Subcutaneous adipose tissue (tissue), 4 donors: ENCODE results near the gene EYS. TPM values are rescaled to one million over a fixed set of nuclear protein-coding genes. Genes with fewer than 3 reads are reported as not detected.

Source experiments
- CTCF ChIP-seq: fragments of 450-650 bp; IDR thresholded peaks from one replicate; pipeline ENCODE4 v1.5.1; 2016; ENCODE audit warnings: low read depth, mild to moderate bottlenecking, control low read depth, antibody characterized with exemption, moderate library complexity
- total RNA-seq, 4 donors: library from RNA; depleted of rRNA; stranded (reverse); fragments of >200 nt; gene quantifications; one replicate each; pipeline ENCODE4 v1.1.0, GENCODE V29; 2016

The EYS gene
- total RNA-seq, 4 donors from 2014 or later = 0.17 to 3.8 (median 0.82) TPM

DNA sequence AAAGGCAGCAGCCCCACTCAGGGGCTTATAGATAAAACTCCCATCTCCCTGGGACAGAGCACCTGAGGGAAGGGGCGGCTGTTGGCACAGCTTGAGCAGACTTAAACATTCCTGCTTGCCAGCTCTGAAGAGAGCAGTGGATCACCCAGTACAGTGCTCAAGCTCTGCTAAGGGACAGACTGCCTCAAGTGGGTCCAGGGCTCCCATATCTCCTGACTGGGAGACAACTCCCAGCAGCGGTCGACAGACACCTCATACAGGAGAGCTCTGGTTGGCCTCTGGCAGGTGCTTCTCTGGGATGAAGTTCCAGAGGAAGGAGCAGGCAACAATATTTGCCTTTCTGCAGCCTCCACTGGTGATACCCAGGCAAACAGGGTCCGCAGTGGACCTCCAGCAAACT, 810.1 kb downstream of the EYS start:
- no peak for TF ChIP-seq CTCF

DNA sequence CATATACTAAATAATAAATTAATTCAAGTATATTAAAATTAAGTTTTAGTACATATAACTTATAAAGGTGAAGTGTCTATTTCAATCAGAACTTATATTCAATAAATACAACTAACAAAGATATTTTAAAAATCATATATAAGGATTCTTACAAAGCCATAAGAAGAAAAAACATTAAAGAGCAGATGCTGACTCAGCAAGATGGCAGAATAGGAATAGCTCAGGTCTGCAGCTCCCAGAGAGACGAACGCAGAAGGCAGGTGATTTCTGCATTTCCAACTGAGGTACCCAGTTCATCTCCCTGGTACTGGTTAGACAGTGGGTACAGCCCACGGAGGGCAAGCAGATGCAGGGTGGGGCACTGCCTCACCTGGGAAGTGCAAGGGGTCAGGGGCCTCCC, 811.1 kb downstream of the EYS start:
- TF ChIP-seq CTCF = no peak

GRCh38 chr6:64890609-64891008, 816.4 kb downstream of the EYS start:
- no peak for TF ChIP-seq CTCF

DNA sequence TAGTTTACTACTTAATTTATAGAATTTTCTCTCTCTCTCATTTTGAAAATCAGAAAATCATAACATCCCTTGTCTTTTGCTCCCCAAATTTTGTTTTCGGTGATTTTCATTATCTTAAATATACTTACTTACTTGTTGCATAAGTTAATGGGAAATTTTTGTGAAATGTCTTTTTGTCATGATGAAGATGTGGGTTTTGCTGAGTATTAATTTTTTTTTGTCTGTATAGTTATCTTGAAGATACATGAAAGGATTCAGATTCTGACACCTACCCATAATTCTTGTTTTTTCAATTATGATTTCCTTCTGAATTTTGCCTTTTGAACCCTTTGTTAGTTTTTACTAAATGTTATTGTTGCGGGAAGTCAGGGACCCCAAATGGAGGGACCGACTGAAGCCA, 817.9 kb downstream of the EYS start:
- no peak for TF ChIP-seq CTCF

DNA sequence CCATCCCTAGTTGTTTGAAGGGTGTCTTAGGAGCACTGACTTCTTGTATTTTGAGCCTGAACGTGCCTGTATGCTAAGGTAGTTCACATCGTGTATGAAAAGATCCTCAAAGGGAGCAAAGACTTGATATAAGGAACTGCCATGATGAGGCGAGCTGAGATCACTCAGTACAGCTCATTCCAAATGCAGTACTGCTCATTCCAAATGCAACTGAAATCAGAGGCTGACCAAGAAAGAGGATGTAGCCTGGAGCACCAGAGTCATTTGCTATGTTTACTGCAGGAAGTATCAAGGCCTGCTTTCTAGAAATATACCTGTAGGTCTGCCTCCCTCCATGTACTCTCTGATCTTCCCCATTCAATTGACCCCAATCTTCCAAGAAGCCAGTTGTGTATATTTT, 832.2 kb downstream of the EYS start:
- no peak for TF ChIP-seq CTCF

- no peak for TF ChIP-seq CTCF
Observed at GRCh38 chr6:64872633-64873032, 834.4 kb downstream of the EYS start.

DNA sequence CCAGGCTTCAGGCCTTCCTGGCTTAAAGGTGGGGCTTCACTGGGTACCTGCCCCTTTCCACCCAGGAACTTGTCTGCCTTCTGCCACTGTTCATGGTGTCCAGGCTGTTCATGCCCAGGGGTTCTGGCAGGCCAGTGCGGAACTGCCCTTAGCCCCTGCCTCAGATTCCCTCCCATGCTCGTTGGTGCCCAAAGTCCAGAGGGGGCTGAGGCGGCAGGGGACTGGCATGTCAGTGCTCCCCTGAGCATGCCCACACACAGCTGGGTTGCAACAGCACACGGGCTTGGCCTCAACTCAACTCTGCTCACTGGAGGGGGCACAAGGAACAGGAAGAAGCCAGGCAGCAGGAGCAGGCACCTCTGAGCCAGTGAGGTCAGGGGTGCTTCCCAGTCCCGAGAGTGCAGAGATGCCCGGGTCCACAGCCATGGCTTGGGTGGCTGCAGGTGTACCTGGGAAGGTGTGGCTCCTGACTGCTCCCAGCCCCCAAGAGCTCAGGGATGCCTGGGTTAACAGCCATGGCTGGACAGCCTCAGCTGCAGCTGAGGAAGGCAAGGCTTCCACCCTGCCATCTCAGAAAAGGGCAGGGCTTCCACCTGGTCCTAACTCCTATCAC, 845.9 kb downstream of the EYS start:
- TF ChIP-seq CTCF = no peak
